ENCODE results near the gene ERBIN.
"Not testable (repeated sequence)": the region's sequence is repeated elsewhere in the genome, so short reads cannot be mapped to it uniquely, and the experiment has no call there.

The ERBIN gene, protein sequence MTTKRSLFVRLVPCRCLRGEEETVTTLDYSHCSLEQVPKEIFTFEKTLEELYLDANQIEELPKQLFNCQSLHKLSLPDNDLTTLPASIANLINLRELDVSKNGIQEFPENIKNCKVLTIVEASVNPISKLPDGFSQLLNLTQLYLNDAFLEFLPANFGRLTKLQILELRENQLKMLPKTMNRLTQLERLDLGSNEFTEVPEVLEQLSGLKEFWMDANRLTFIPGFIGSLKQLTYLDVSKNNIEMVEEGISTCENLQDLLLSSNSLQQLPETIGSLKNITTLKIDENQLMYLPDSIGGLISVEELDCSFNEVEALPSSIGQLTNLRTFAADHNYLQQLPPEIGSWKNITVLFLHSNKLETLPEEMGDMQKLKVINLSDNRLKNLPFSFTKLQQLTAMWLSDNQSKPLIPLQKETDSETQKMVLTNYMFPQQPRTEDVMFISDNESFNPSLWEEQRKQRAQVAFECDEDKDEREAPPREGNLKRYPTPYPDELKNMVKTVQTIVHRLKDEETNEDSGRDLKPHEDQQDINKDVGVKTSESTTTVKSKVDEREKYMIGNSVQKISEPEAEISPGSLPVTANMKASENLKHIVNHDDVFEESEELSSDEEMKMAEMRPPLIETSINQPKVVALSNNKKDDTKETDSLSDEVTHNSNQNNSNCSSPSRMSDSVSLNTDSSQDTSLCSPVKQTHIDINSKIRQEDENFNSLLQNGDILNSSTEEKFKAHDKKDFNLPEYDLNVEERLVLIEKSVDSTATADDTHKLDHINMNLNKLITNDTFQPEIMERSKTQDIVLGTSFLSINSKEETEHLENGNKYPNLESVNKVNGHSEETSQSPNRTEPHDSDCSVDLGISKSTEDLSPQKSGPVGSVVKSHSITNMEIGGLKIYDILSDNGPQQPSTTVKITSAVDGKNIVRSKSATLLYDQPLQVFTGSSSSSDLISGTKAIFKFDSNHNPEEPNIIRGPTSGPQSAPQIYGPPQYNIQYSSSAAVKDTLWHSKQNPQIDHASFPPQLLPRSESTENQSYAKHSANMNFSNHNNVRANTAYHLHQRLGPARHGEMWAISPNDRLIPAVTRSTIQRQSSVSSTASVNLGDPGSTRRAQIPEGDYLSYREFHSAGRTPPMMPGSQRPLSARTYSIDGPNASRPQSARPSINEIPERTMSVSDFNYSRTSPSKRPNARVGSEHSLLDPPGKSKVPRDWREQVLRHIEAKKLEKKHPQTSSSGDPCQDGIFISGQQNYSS (N-terminal part only)
- total RNA-seq: 309 to 398 (median 318) reads per million in 3 donors

DNA sequence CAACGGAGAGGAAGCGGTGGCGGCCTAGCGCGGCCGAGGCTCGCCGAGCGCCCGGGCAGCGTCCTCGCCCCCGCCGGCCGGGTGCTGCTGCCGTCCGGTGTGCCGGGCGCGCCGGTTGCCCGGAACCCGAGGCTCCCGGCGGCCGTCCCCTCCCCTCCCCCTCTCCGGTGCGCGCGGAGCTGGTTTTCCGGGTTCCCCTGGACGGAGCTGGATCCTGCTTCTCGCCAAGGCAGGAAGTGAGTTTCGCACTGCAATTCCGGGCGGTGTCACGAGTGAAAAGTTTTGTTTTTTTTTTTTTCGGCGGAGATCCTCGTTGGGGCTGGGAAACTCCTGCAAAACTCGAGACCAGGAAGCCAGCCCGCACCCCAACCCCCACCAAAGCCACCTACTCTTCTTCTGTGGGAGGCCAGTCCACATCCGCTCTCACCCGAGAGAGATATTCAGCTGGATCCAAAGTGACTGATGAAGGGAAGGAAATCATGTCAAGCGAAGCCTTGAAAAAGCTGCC is at the start of gene ERBIN:
ERBIN (plus strand) TSS at position 300 of the 508 bp plus-strand sequence. CDS start 66,144 bp downstream, outside the sequence.
- peaks cover 7% of the 10 kb centered on the region for H3K4me1 ChIP-seq (ENCODE audit: control insufficient read depth, insufficient read depth, low read length, poor library complexity, severe bottlenecking)

DNA sequence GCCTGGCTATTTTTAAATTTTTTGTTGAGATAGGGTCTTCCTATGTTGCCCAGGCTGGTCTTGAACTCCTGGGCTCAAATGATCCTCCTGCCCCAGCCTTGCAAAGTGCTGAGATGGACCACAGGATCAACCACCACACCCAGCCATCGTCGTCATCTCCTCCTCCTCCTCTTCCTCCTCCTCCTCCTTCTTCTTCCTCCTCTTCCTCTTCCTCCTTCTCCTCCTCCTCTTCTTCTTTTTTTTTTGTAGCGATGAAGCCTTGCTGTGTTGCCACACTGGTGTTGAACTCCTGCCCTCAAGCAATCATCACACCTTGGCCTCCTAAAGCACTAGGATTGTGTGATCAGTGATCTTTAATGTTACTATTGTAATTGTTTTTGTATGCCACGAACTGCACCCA is 49.4 kb upstream of the ERBIN start:
- Histone ChIP-seq H3K4me1 (ENCODE audit: control insufficient read depth, insufficient read depth, low read length, poor library complexity, severe bottlenecking) (no peaks in the 10 kb centered on the region), H3K36me3 (ENCODE audit: control insufficient read depth, insufficient read depth, low read length) (no peaks in the 10 kb centered on the region), H3K27me3 (replicated peaks; ENCODE audit: control insufficient read depth, insufficient read depth, low read length, poor library complexity, severe bottlenecking) (no peaks in the 10 kb centered on the region), H3K4me3 (ENCODE audit: insufficient read depth, low read depth, low read length, poor library complexity, severe bottlenecking) (no peak overlapping the region), H3K9me3 (ENCODE audit: control insufficient read depth, low read length) (no peaks in the 10 kb centered on the region), H3K27ac (ENCODE audit: insufficient read depth, low read length, poor library complexity, severe bottlenecking) (no peak overlapping the region)
- no peak for DNase-seq

More for the DNA sequence above, at the start of gene ERBIN:
- Histone ChIP-seq H3K4me3 (ENCODE audit: insufficient read depth, low read depth, low read length, poor library complexity, severe bottlenecking) (peak within 1 kb of the TSS; percentile 86), H3K36me3 (ENCODE audit: control insufficient read depth, insufficient read depth, low read length) (no peaks in the 10 kb centered on the region), H3K27ac (ENCODE audit: insufficient read depth, low read length, poor library complexity, severe bottlenecking) (peak within 1 kb of the TSS; percentile 97), H3K27me3 (replicated peaks; ENCODE audit: control insufficient read depth, insufficient read depth, low read length, poor library complexity, severe bottlenecking) (no peaks in the 10 kb centered on the region), H3K9me3 (ENCODE audit: control insufficient read depth, low read length) (no peaks in the 10 kb centered on the region)
- peak; percentile 70 to 75 (median 71) for DNase-seq

DNA sequence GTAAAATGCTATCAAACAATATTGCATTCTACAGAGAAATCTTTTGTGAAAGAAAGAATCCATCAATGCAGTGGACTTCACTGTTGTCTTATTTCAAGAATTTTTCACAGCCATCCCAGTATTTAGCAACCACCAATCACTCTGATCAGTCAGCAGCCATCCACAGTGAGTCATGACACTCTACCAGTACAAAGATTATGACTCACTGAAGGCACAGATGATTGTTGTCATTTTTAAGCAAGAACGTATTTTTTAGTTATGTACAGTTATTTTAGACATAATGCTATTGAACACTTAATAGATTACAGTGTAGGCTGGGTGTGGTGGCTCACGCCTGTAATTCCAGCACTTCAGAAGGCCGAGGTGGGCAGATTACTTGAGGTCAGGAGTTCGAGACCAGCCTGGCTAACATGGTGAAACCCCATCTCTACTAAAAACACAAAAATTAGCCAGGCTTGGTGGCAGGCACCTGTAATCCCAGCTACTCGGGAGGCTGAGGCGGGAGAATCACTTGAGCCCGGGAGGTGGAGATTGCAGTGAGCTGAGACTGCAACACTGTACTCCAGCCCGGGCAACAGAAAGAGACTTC is 46.6 kb upstream of the ERBIN start:
- H3K4me1 ChIP-seq (ENCODE audit: control insufficient read depth, insufficient read depth, low read length, poor library complexity, severe bottlenecking); H3K4me3 ChIP-seq (ENCODE audit: insufficient read depth, low read depth, low read length, poor library complexity, severe bottlenecking); H3K9me3 ChIP-seq (ENCODE audit: control insufficient read depth, low read length); H3K36me3 ChIP-seq (ENCODE audit: control insufficient read depth, insufficient read depth, low read length); DNase-seq; H3K27ac ChIP-seq (ENCODE audit: insufficient read depth, low read length, poor library complexity, severe bottlenecking); H3K27me3 ChIP-seq (replicated peaks; ENCODE audit: control insufficient read depth, insufficient read depth, low read length, poor library complexity, severe bottlenecking): not testable (repeated sequence)

DNA sequence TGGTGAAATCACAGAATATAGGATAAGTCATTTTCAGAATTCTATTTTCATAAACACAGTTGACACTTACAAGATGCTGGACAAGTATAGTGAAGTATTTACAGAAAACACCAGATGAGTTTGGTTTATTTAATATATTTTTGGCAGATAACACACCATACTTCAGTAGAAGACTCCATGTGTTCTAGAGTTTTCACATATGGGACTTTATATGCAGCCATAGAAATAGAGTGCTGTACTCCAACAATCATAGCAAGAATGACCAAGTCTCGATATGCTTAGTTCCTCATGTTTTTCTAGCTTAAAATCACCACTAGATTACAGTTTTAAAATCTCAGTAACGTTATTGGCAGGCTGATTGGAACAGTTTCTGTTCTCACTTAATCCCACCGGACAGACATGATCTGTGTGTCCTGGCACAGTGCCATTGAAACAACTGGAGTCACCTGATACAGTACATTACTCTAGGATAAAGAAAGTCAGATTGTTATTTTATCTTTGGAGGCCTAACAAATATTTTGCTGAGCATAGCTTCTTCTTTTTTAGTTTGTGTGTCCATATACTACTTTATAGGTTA is 45.8 kb upstream of the ERBIN start:
- H3K27ac ChIP-seq (ENCODE audit: insufficient read depth, low read length, poor library complexity, severe bottlenecking): no peak overlapping the region
- H3K9me3 ChIP-seq (ENCODE audit: control insufficient read depth, low read length): no peaks in the 10 kb centered on the region
- no peak overlapping the region for H3K4me3 ChIP-seq (ENCODE audit: insufficient read depth, low read depth, low read length, poor library complexity, severe bottlenecking)
- DNase-seq: no peak
- H3K4me1 ChIP-seq (ENCODE audit: control insufficient read depth, insufficient read depth, low read length, poor library complexity, severe bottlenecking): no peaks in the 10 kb centered on the region
- H3K36me3 ChIP-seq (ENCODE audit: control insufficient read depth, insufficient read depth, low read length): no peaks in the 10 kb centered on the region
- H3K27me3 ChIP-seq (replicated peaks; ENCODE audit: control insufficient read depth, insufficient read depth, low read length, poor library complexity, severe bottlenecking): no peaks in the 10 kb centered on the region

DNA sequence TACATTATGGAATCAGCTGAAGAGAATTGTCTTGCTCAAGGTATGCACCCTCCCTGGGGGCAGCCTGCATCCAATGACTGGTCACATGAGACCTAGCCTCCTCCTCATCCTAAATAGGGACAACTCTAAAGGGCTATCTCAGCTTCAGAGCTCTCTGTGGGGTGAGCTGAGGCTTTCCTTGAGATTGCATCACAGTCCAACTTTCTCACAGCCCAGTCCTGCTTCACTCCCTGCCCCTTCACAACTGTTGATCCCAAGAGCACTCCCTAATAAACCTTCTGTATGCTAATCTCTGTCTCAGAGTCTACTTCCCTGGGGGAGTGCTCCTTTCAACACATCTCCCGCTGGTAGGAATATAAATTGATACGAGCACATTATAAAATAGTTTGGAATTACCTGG is 44.1 kb upstream of the ERBIN start:
- Histone ChIP-seq H3K4me3 (ENCODE audit: insufficient read depth, low read depth, low read length, poor library complexity, severe bottlenecking) (no peak overlapping the region), H3K27ac (ENCODE audit: insufficient read depth, low read length, poor library complexity, severe bottlenecking) (no peak overlapping the region), H3K9me3 (ENCODE audit: control insufficient read depth, low read length) (no peaks in the 10 kb centered on the region), H3K4me1 (ENCODE audit: control insufficient read depth, insufficient read depth, low read length, poor library complexity, severe bottlenecking) (no peaks in the 10 kb centered on the region), H3K27me3 (replicated peaks; ENCODE audit: control insufficient read depth, insufficient read depth, low read length, poor library complexity, severe bottlenecking) (no peaks in the 10 kb centered on the region), H3K36me3 (ENCODE audit: control insufficient read depth, insufficient read depth, low read length) (no peaks in the 10 kb centered on the region)
- no peak for DNase-seq

DNA sequence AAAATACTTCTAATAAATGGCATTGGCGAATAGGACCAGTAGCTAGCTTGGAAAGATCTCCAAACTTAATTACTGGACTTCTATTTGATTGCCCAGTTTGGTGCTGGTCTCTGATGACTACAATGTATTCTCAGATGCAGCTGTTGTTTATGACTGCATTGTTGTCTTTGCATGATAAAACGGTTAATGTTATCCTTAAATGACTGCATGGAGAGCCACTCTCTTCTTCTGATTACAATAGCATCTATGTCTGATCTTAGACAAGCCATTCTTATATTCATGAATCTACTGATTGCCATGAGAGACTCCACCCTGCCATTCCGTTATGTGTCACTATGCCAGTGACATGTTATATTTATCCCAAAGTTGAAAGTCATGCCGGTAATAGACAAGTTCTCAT is 42.9 kb upstream of the ERBIN start:
- no peak for DNase-seq
- Histone ChIP-seq H3K4me3 (ENCODE audit: insufficient read depth, low read depth, low read length, poor library complexity, severe bottlenecking) (no peak overlapping the region), H3K27me3 (replicated peaks; ENCODE audit: control insufficient read depth, insufficient read depth, low read length, poor library complexity, severe bottlenecking) (no peaks in the 10 kb centered on the region), H3K9me3 (ENCODE audit: control insufficient read depth, low read length) (no peaks in the 10 kb centered on the region), H3K4me1 (ENCODE audit: control insufficient read depth, insufficient read depth, low read length, poor library complexity, severe bottlenecking) (no peaks in the 10 kb centered on the region), H3K27ac (ENCODE audit: insufficient read depth, low read length, poor library complexity, severe bottlenecking) (no peak overlapping the region), H3K36me3 (ENCODE audit: control insufficient read depth, insufficient read depth, low read length) (no peaks in the 10 kb centered on the region)

DNA sequence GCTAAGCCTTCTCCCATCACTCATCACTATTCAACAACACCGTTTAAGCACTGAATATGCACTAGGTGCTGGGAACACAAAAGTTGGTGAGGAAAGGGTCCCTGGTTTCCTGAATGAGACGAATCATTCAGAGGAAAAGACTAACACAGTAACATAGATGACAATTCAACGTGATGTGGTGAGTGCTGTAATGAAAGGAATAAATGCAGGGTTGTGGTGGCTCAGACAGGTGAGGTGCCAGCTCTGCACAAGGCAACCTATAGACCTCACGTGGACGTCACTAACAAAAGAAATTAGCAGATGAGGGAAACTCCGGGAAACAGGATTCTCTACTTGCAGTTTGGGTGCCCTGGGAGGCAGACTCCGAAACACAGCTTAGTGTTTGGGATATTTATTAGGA is 40.0 kb upstream of the ERBIN start:
- DNase-seq: no peak
- H3K4me1 ChIP-seq (ENCODE audit: control insufficient read depth, insufficient read depth, low read length, poor library complexity, severe bottlenecking): no peaks in the 10 kb centered on the region
- H3K9me3 ChIP-seq (ENCODE audit: control insufficient read depth, low read length): no peaks in the 10 kb centered on the region
- no peaks in the 10 kb centered on the region for H3K36me3 ChIP-seq (ENCODE audit: control insufficient read depth, insufficient read depth, low read length)
- H3K27me3 ChIP-seq (replicated peaks; ENCODE audit: control insufficient read depth, insufficient read depth, low read length, poor library complexity, severe bottlenecking): no peaks in the 10 kb centered on the region
- H3K27ac ChIP-seq (ENCODE audit: insufficient read depth, low read length, poor library complexity, severe bottlenecking): no peak overlapping the region
- H3K4me3 ChIP-seq (ENCODE audit: insufficient read depth, low read depth, low read length, poor library complexity, severe bottlenecking): no peak overlapping the region

DNA sequence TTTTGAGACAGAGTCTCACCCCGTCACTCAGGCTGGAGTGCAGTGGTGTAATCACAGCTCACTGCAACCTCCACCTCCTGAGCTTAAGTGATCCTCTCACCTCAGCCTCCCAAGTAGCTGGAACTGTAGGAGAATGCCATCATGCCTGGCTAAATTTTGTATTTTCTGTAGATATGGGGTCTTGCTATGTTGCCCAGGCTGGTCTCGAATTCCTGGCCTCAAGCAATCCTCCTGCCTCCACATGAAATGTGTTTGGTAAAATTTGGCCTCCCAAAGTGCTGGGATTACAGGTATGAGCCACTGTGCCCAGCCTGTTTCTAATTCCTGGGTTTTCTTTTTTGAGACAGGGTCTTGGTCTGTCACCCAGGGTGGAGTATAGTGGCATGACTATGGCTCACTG is 34.4 kb upstream of the ERBIN start:
- not testable (repeated sequence) for H3K27ac ChIP-seq (ENCODE audit: insufficient read depth, low read length, poor library complexity, severe bottlenecking); DNase-seq; H3K4me3 ChIP-seq (ENCODE audit: insufficient read depth, low read depth, low read length, poor library complexity, severe bottlenecking); H3K9me3 ChIP-seq (ENCODE audit: control insufficient read depth, low read length); H3K4me1 ChIP-seq (ENCODE audit: control insufficient read depth, insufficient read depth, low read length, poor library complexity, severe bottlenecking); H3K27me3 ChIP-seq (replicated peaks; ENCODE audit: control insufficient read depth, insufficient read depth, low read length, poor library complexity, severe bottlenecking); H3K36me3 ChIP-seq (ENCODE audit: control insufficient read depth, insufficient read depth, low read length)

DNA sequence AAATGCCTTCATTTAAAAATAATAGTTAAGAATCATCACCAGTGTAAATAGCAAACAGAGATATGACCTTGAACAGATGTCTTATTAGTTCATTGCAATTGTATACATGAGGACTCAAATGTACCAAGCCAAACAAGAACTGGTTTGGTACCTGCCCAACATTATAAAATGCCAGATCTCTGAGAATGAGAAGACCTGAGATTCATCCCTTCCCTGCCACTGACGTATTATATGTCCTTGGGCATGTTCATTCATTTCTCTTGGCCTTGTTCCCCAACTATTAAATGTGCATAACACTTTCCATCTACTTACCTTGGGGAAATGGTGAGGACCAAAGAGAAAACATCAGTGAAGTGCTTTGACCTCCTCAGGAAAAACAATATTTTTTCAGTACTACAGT is 33.6 kb upstream of the ERBIN start:
- Histone ChIP-seq H3K4me1 (ENCODE audit: control insufficient read depth, insufficient read depth, low read length, poor library complexity, severe bottlenecking) (no peaks in the 10 kb centered on the region), H3K27ac (ENCODE audit: insufficient read depth, low read length, poor library complexity, severe bottlenecking) (no peak overlapping the region), H3K27me3 (replicated peaks; ENCODE audit: control insufficient read depth, insufficient read depth, low read length, poor library complexity, severe bottlenecking) (no peaks in the 10 kb centered on the region), H3K4me3 (ENCODE audit: insufficient read depth, low read depth, low read length, poor library complexity, severe bottlenecking) (no peak overlapping the region), H3K9me3 (ENCODE audit: control insufficient read depth, low read length) (no peaks in the 10 kb centered on the region), H3K36me3 (ENCODE audit: control insufficient read depth, insufficient read depth, low read length) (no peaks in the 10 kb centered on the region)
- DNase-seq: no peak
